HepG2 (cell line): Measurements from ENCODE around the gene GHRHR. TPM values are rescaled to one million over a fixed set of nuclear protein-coding genes. Genes with fewer than 3 reads are reported as not detected.

Experiments used
- ATAC-seq: fragments of 200-7000 bp; cut with Tn5 transposase; 3 replicates; pipeline ENCODE4 v1.9.1; 2020; ENCODE audit warnings: mild to moderate bottlenecking, moderate library complexity
- BruUV-seq: library from RNA; stranded (reverse); fragments of 400-500 nt; replicated peaks from 2 replicates; lab custom pipeline; 2021; lab: Mats Ljungman, UMichigan
- CTCF ChIA-PET: fragments of 300-600 bp; formaldehyde crosslinking; extraction: SDS; loops from one replicate; lab custom pipeline; 2021; ENCODE audit warnings: low total read pairs, inconsistent platforms, low intra/inter-chr PET ratio; lab: Yijun Ruan, JAX
- POLR2A ChIA-PET: fragments of 350-600 bp; sonication (Branson Sonifier 250); formaldehyde crosslinking; loops from one replicate; lab custom pipeline; 2020; ENCODE audit warnings: antibody characterized with exemption, inconsistent platforms; lab: Yijun Ruan, JAX
- DNase-seq: peaks from one replicate; pipeline ENCODE4 v3.0.0-alpha.2; 2015; ENCODE audit warnings: low spot score
- FAIRE-seq: peaks from 3 replicates; lab custom pipeline; 2011; peaks lifted over from hg19 to GRCh38; lab: Jason Lieb, UNC
- H2AFZ ChIP-seq: one replicate; pipeline ENCODE4 v1.6.1; 2011; ENCODE audit warnings: low read length, inconsistent platforms
- H3K27ac ChIP-seq: fragments of 300-600 bp; 3 replicates; pipeline ENCODE4 v1.8.0; 2011; ENCODE audit warnings: mixed run types, mild to moderate bottlenecking, mixed read lengths, low read length, inconsistent platforms; ENCODE audit not compliant: insufficient read depth; ENCODE audit errors: extremely low read length
- H3K27me3 ChIP-seq, 2 experiments: fragments of 200-600 bp in 1 of 2; 2 replicates in 1 of 2; 3 replicates in 1 of 2; pipeline versions ENCODE4 v1.6.0 to v1.8.0; 2011; ENCODE audit warnings: low read length in 2 of 2, mild to moderate bottlenecking in 2 of 2, moderate library complexity in 2 of 2, inconsistent platforms in 1 of 2; ENCODE audit not compliant: insufficient read depth in 2 of 2, control insufficient read depth in 1 of 2
- H3K36me3 ChIP-seq, 2 experiments: fragments of 200-600 bp in 1 of 2; replicated peaks in 1 of 2; 2 replicates in 1 of 2; 3 replicates in 1 of 2; pipeline versions ENCODE4 v1.5.1 to v1.8.0; 2011; ENCODE audit warnings: low read length in 2 of 2, inconsistent platforms in 1 of 2; ENCODE audit not compliant: insufficient read depth in 2 of 2, control insufficient read depth in 1 of 2
- H3K4me1 ChIP-seq: 2 replicates; pipeline ENCODE4 v1.5.1; 2012; ENCODE audit warnings: low read length, inconsistent platforms; ENCODE audit not compliant: insufficient read depth
- H3K4me2 ChIP-seq: 2 replicates; pipeline ENCODE4 v1.6.0; 2011; ENCODE audit warnings: low read depth, low read length, inconsistent platforms
- H3K4me3 ChIP-seq, 3 experiments: fragments of 200-600 bp in 1 of 3; sonication (generic), shearing (Covaris generic) in 1 of 3; replicated peaks in 1 of 3; 2 replicates each; pipeline ENCODE4 v1.5.1; 2011 to 2016; ENCODE audit warnings: low read length in 3 of 3, inconsistent platforms in 2 of 3, low read depth in 2 of 3, mild to moderate bottlenecking in 2 of 3, control low read depth in 1 of 3, mixed read lengths in 1 of 3; ENCODE audit not compliant: insufficient read depth in 1 of 3
- H3K79me2 ChIP-seq: one replicate; pipeline ENCODE4 v1.6.1; 2011; ENCODE audit warnings: low read length, inconsistent platforms; ENCODE audit not compliant: insufficient read depth
- H3K9ac ChIP-seq: 2 replicates; pipeline ENCODE4 v1.6.0; 2011; ENCODE audit warnings: mild to moderate bottlenecking, low read depth, low read length, inconsistent platforms; ENCODE audit not compliant: insufficient read depth
- H3K9me3 ChIP-seq: 2 replicates; pipeline ENCODE4 v1.5.1; 2012; ENCODE audit warnings: mild to moderate bottlenecking, low read length
- H4K20me1 ChIP-seq: 2 replicates; pipeline ENCODE4 v1.6.0; 2011; ENCODE audit warnings: inconsistent platforms, mild to moderate bottlenecking, low read length, moderate library complexity; ENCODE audit not compliant: insufficient read depth
- CEBPG ChIP-seq: IDR thresholded peaks from 2 replicates; pipeline ENCODE4 v1.6.1; 2016
- FOXA3 ChIP-seq: IDR thresholded peaks from 2 replicates; pipeline ENCODE4 v1.6.1; 2016; ENCODE audit warnings: missing genetic modification reagents, missing compliant biosample characterization
- FOXP1 ChIP-seq, 2 experiments: fragments of 450-650 bp in 1 of 2; IDR thresholded peaks; 2 replicates each; pipeline ENCODE4 v1.6.1; 2017 to 2018; ENCODE audit warnings: antibody characterized with exemption in 1 of 2
- HHEX ChIP-seq: IDR thresholded peaks from 2 replicates; pipeline ENCODE4 v1.6.1; 2016; ENCODE audit warnings: control low read depth
- HNF4A ChIP-seq: sonication (generic); formaldehyde crosslinking; IDR thresholded peaks from 2 replicates; pipeline ENCODE4 v1.4.0; 2020; ENCODE audit warnings: missing genetic modification reagents
- KAT2B ChIP-seq: fragments of 150-350 bp; IDR thresholded peaks from 2 replicates; pipeline ENCODE4 v1.6.1; 2014; ENCODE audit warnings: low read depth, low read length, borderline replicate concordance
- ONECUT2 ChIP-seq: sonication (generic); formaldehyde crosslinking; IDR thresholded peaks from 2 replicates; pipeline ENCODE4 v1.4.0; 2020; ENCODE audit warnings: missing genetic modification reagents
- SMARCC2 ChIP-seq: fragments of 450-650 bp; IDR thresholded peaks from 2 replicates; pipeline ENCODE4 v1.6.1; 2017; ENCODE audit warnings: antibody characterized with exemption, mild to moderate bottlenecking
- TBX3 ChIP-seq: fragments of 450-650 bp; IDR thresholded peaks from 2 replicates; pipeline ENCODE4 v1.6.1; 2017; ENCODE audit warnings: antibody characterized with exemption, mild to moderate bottlenecking, inconsistent platforms, borderline replicate concordance
- WGBS: methylation state at CpG from one replicate; pipeline ENCODE4 v1.1.6; 2017; ENCODE audit warnings: low lambda C conversion rate; 5-methylcytosine and 5-hydroxymethylcytosine counted together
- in situ Hi-C: cut with HindIII; loops from 2 replicates; pipeline ENCODE4 v1.10.0; 2017; ENCODE audit warnings: low pct_unique_long_range_greater_than_20kb; ENCODE audit not compliant: extremely low pct_ligation_motif_present
- intact Hi-C: fragments of 100-400 bp; cut with micrococcal nuclease; formaldehyde crosslinking; loops from one replicate; pipeline ENCODE4 v1.10.0; 2022; ENCODE audit not compliant: unreplicated experiment
- polyA plus RNA-seq, 8 experiments: library from polyadenylated mRNA; depleted of rRNA in 3 of 8; stranded (reverse) in 7 of 8; unstranded in 1 of 8; fragments of >200 nt; fragmentation: Illumina TruSeq in 4 of 8; extraction: Trizol in 4 of 8; gene quantifications; 2 replicates each; pipeline versions ENCODE4 v1.2.1 to v1.2.3, GENCODE V29; 2011 to 2016; ENCODE audit warnings: low read depth in 4 of 8, missing spikeins in 1 of 8, mixed read lengths in 1 of 8; ENCODE audit not compliant: insufficient read depth in 1 of 8
- total RNA-seq, 5 experiments: library from RNA; depleted of rRNA; stranded (reverse); fragments of >200 nt; fragmentation: Illumina TruSeq; extraction: Trizol; gene quantifications; 2 replicates each; pipeline ENCODE4 v1.2.3, GENCODE V29; 2016; ENCODE audit warnings: low read depth in 1 of 5
- TF ChIP-seq, protein P1 (sequence below): sonication (generic); formaldehyde crosslinking; IDR thresholded peaks from 2 replicates; pipeline ENCODE4 v1.4.0; 2020; ENCODE audit warnings: missing genetic modification reagents, borderline replicate concordance

GHRHR gene
- total and polyA plus RNA-seq, 2 of the 13 experiments (the other 11 are each of a cell fraction or from before 2014, with no cell fraction given) = not detected

DNA sequence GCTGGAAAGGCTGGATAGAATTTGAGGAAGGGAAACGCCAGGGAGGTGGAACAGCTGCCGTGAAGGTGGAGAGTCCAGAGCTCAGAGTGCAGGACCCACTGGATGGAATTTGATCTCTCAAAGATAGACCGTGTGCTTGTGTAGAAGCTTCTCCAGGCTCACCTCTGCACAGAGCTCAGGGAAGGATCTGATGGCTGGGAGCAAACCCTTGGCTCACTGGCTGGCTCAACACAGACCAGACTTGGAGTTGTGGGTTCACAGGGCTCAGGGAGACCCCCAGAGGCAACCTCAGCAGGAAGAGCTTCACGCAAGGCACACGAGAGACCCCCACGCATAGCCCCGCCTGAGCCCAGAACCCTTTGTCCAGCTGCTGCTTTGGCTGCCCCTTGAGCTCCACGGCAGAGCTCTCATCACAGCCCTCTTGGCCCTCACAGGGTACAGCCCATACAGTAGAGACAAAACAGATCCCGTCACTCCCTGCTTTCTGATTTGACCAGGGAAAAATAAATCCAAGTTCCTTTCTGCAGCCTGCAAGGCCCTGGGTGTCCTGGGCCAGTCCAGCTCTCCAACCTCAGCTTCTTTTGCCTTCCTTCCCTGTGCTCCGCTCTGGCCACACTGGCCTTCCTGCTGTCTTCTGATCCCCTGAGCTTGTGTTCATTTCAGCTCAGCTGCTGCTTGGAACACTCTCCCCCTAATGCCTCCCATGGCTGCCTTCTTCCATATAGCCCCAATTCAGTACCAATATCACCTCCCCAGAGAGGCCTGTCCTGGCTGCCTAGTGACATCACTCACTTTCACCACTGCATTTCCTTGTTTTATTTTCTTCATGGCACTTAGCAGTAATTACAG, 26.3 kb downstream of the GHRHR start:
- H3K4me3 ChIP-seq = no peak overlapping the region
- H3K4me2 ChIP-seq = no peak overlapping the region
- no peaks in the 10 kb centered on the region; a peak in 1 of 5 replicates for H3K27me3 ChIP-seq
- no peaks in the 10 kb centered on the region for H3K9me3 ChIP-seq
- H3K36me3 ChIP-seq = no peaks in the 10 kb centered on the region
- FAIRE-seq (no peak), DNase-seq (no peak), ATAC-seq (peak; percentile 57)
- H3K79me2 ChIP-seq = no peaks in the 10 kb centered on the region
- no peak overlapping the region for H2AFZ ChIP-seq
- in situ Hi-C loops = loop anchor here (25.0 kb wide), 1 partner anchor 747 kb away; no protein-coding TSS in a partner anchor
- CTCF ChIA-PET = no interaction called here
- 15% methylated on average over 6 of the region's 10 CpGs for WGBS
- H3K9ac ChIP-seq = no peak overlapping the region
- H3K27ac ChIP-seq = no peak overlapping the region
- H3K4me1 ChIP-seq = peaks cover 15% of the 10 kb centered on the region
- no TSS peak for BruUV-seq
- H4K20me1 ChIP-seq = no peaks in the 10 kb centered on the region
- intact Hi-C loops = no loop called here
- TF ChIP-seq, protein P1, sequence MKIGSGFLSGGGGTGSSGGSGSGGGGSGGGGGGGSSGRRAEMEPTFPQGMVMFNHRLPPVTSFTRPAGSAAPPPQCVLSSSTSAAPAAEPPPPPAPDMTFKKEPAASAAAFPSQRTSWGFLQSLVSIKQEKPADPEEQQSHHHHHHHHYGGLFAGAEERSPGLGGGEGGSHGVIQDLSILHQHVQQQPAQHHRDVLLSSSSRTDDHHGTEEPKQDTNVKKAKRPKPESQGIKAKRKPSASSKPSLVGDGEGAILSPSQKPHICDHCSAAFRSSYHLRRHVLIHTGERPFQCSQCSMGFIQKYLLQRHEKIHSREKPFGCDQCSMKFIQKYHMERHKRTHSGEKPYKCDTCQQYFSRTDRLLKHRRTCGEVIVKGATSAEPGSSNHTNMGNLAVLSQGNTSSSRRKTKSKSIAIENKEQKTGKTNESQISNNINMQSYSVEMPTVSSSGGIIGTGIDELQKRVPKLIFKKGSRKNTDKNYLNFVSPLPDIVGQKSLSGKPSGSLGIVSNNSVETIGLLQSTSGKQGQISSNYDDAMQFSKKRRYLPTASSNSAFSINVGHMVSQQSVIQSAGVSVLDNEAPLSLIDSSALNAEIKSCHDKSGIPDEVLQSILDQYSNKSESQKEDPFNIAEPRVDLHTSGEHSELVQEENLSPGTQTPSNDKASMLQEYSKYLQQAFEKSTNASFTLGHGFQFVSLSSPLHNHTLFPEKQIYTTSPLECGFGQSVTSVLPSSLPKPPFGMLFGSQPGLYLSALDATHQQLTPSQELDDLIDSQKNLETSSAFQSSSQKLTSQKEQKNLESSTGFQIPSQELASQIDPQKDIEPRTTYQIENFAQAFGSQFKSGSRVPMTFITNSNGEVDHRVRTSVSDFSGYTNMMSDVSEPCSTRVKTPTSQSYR (CRISPR knock-in tag) = no peak
- TF ChIP-seq HNF4A (CRISPR knock-in tag) = peak; percentile 28; the same call in 1 of the 2 replicates
- TF ChIP-seq, all 625 proteins: peak for 1
- POLR2A ChIA-PET = no interaction called here

GRCh38 chr7:30990673-30991170, 27.0 kb downstream of the GHRHR start:
- POLR2A ChIA-PET = no interaction called here
- TF ChIP-seq KAT2B = peak; percentile 97
- peak; percentile 73 for TF ChIP-seq HHEX (CRISPR knock-in tag)
- TF ChIP-seq SMARCC2 = no peak
- TF ChIP-seq CEBPG (CRISPR knock-in tag) = no peak
- no peak for TF ChIP-seq FOXP1 (IDR thresholded peaks at IDR 0.05)
- peak; percentile 34; the same call in 1 of the 2 replicates for TF ChIP-seq FOXP1 (CRISPR knock-in tag; IDR thresholded peaks at IDR 0.05)
- peak; percentile 13; the same call in 1 of the 2 replicates for TF ChIP-seq FOXA3
- peak; percentile 28; the same call in 1 of the 2 replicates for TF ChIP-seq TBX3
- peak; percentile 72 for TF ChIP-seq ONECUT2 (CRISPR knock-in tag)
- intact Hi-C loops = no loop called here
- CTCF ChIA-PET = no interaction called here
- in situ Hi-C loops = loop anchor here (25.0 kb wide), 1 partner anchor 747 kb away; no protein-coding TSS in a partner anchor
- FAIRE-seq (no peak), ATAC-seq (no peak), DNase-seq (no peak)
- H3K4me2 ChIP-seq = no peak overlapping the region
- H3K79me2 ChIP-seq = no peaks in the 10 kb centered on the region
- H3K9me3 ChIP-seq = no peaks in the 10 kb centered on the region
- no peak overlapping the region for H3K9ac ChIP-seq
- WGBS = 6% methylated on average over 6 of the region's 6 CpGs
- no peak overlapping the region for H3K27ac ChIP-seq
- no peak overlapping the region for H2AFZ ChIP-seq
- BruUV-seq = no TSS peak
- no peaks in the 10 kb centered on the region for H3K36me3 ChIP-seq
- H3K27me3 ChIP-seq = no peaks in the 10 kb centered on the region
- peaks cover 15% of the 10 kb centered on the region for H3K4me1 ChIP-seq
- H4K20me1 ChIP-seq = no peaks in the 10 kb centered on the region
- H3K4me3 ChIP-seq = no peak overlapping the region
